ENCODE results near the gene DUSP12.

The DUSP12 gene, protein sequence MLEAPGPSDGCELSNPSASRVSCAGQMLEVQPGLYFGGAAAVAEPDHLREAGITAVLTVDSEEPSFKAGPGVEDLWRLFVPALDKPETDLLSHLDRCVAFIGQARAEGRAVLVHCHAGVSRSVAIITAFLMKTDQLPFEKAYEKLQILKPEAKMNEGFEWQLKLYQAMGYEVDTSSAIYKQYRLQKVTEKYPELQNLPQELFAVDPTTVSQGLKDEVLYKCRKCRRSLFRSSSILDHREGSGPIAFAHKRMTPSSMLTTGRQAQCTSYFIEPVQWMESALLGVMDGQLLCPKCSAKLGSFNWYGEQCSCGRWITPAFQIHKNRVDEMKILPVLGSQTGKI

DNA sequence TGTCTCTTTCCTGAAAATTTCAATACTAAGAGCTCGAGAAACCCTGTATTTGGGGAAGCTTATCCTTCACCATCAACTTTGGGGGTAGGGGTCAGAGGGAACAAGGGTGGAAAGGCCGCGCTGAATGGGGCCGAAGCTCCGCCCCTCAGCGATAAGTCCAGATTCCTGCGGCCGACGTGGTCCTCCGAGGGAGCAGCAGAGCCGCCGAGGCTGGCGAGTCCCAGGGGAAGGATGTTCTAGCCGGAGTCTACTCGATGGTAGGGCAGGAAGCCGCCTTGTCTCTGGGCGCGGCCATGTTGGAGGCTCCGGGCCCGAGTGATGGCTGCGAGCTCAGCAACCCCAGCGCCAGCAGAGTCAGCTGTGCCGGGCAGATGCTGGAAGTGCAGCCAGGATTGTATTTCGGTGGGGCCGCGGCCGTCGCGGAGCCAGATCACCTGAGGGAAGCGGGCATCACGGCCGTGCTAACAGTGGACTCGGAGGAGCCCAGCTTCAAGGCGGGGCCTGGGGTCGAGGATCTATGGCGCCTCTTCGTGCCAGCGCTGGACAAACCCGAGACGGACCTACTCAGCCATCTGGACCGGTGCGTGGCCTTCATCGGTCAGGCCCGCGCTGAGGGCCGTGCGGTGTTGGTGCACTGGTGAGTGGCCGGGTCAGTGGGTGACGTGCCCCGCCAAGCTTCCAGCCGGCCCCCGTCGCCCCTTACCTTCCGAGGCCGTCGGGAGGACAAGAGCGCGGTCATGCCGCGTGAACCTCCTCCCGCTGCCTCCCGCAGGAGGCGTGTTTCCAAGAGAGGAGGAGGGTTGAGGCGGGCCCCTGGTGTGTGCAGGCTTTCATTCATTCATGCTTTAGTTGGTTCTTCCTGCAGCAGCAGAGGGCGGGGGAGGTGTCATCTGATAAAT lies at the start of gene DUSP12:
DUSP12 (plus strand) TSS at position 278 of the 899 bp plus-strand sequence; CDS start at position 294, 16 bp downstream.
- peak within 1 kb of the TSS; percentile 68 for H3K4me3 ChIP-seq (ENCODE audit: low read depth, low read length)
- TF ChIP-seq, protein P1, sequence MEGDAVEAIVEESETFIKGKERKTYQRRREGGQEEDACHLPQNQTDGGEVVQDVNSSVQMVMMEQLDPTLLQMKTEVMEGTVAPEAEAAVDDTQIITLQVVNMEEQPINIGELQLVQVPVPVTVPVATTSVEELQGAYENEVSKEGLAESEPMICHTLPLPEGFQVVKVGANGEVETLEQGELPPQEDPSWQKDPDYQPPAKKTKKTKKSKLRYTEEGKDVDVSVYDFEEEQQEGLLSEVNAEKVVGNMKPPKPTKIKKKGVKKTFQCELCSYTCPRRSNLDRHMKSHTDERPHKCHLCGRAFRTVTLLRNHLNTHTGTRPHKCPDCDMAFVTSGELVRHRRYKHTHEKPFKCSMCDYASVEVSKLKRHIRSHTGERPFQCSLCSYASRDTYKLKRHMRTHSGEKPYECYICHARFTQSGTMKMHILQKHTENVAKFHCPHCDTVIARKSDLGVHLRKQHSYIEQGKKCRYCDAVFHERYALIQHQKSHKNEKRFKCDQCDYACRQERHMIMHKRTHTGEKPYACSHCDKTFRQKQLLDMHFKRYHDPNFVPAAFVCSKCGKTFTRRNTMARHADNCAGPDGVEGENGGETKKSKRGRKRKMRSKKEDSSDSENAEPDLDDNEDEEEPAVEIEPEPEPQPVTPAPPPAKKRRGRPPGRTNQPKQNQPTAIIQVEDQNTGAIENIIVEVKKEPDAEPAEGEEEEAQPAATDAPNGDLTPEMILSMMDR (IDR thresholded peaks at IDR 0.05; ENCODE audit: low read depth, low read length): no peak

DNA sequence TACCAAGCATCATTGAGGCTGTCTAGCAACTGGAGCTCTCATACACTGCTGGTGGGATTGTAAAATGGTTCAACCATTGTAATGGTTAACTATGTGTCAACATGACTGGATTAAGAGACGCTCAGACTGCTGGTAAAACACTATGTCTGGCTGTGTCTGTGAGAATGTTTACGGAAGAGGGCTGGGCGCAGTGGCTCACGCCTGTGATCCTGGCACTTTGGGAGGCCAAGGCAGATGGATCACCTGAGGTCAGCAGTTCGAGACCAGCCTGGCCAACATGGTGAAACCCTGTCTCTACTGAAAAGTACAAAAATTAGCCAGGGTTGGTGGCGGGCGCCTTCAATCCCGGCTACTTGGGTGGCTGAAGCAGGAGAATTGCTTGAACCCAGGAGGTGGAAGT lies 47.3 kb upstream of the DUSP12 start:
- H3K4me3 ChIP-seq (ENCODE audit: low read depth, low read length): no peak overlapping the region
- TF ChIP-seq, protein P1 (IDR thresholded peaks at IDR 0.05; ENCODE audit: low read depth, low read length): no peak

DNA sequence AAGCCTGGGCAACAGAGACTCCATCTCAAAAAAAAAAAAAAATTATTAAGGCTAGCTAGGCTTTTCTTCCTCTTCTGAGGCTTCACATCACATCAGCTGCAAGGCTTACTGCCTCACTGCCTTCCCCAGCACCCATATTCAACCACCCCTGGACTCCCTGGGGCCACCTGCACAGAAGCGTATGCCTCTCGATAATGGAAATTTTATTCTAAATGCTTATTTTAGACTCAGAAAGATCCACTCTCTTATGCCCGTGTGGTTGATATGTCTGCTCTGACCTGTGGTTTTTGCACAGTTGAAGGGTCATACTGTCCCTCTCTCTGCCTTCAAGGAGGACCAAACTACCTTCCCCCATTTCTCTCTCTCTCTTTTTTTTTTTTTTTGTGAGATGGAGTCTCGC lies 44.0 kb upstream of the DUSP12 start:
- H3K4me3 ChIP-seq (ENCODE audit: low read depth, low read length): no peak overlapping the region
- TF ChIP-seq, protein P1 (IDR thresholded peaks at IDR 0.05; ENCODE audit: low read depth, low read length): no peak

DNA sequence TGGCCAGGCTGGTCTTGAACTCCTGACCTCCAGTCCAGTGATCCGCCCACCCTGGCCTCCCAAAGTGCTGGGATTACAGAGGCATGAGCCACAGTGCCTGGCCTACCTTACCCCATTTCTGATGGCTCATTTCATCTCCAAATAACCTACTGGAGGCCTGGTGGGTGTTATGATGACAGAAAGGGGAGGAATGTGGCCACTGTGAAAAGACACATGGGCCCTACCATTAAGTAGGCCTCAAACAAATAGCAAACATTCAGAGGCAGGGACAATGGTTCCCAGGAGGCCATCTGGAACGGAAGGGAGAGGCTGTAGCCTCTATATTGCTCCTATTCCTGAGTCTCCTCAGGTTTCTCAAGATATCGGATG lies 43.5 kb upstream of the DUSP12 start:
- TF ChIP-seq, protein P1 (IDR thresholded peaks at IDR 0.05; ENCODE audit: low read depth, low read length): no peak
- H3K4me3 ChIP-seq (ENCODE audit: low read depth, low read length): no peak overlapping the region

DNA sequence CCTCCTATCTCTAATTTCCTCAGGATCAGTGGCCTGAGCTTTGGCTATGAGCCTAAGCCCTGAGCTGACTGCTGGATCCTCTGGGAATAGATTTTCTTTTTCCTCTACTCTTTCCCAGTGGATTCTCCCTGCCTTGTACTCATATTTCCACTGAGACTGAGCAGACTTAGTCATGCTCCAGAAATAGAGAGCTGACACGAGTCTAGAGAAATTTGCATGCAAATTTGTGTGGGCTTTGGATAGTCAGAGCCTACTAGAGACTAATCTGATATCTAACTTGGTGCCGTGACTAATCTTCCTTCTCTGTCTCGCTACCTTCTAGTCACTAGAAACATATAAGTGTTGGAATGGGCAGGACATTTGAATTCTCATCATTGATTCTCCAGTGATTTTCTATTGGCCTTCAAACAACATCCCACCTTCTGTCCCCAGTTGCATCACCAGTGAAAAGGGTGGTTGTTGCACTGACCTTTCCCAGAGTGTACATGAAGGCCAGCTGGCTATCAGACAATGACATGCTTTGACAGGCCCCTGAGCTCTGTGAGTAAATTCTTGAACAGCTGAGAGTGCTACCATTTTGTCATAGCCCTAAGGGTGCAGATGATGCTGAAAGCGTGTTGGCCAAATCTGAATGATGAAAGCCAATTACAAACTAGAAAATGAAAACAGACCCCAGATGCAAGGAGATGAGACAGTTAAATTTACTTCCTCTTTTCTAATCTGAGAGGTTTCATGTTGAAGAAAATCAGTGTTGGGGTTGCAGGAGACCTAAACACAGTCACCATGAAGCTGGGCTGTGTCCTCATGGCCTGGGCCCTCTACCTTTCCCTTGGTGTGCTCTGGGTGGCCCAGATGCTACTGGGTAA lies 42.9 kb upstream of the DUSP12 start, which contains the start of gene FCRLA:
FCRLA (plus strand) TSS at position 748 of the 866 bp plus-strand sequence; CDS start at position 784, 36 bp downstream.
- H3K4me3 ChIP-seq (ENCODE audit: low read depth, low read length): no peak within 1 kb of the TSS
- TF ChIP-seq, protein P1 (IDR thresholded peaks at IDR 0.05; ENCODE audit: low read depth, low read length): no peak

DNA sequence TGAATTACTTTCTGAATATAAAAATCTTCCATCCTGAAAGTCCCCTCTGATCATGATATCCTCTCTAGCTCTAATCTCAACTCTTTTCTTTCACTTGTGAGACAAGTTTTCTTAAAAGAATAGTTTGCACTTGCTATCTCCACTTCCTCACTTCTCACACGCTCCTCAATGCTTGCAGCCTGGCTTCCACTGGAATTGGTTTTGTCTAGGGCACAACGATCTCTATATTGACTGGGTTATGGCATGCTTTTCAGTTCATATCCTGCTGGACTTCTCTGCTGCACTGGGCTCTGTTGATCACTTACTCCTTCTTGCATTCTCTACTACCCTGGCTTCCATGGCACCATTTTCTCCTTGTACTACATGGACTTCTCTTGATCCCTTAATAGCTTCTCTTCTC lies 42.1 kb upstream of the DUSP12 start:
- no peak overlapping the region for H3K4me3 ChIP-seq (ENCODE audit: low read depth, low read length)
- TF ChIP-seq, protein P1 (IDR thresholded peaks at IDR 0.05; ENCODE audit: low read depth, low read length): no peak
